HG02870 (cell line): ENCODE data around the gene ALPI.
"Not testable (repeated sequence)": the region's sequence is repeated elsewhere in the genome, so short reads cannot be mapped to it uniquely, and the experiment has no call there.

Source experiments
- ATAC-seq: cut with Tn5 transposase; IDR thresholded peaks from one replicate; pipeline ENCODE4 v1.9.1; 2021; ENCODE audit warnings: mild to moderate bottlenecking, moderate library complexity; ENCODE audit not compliant: unreplicated experiment

The ALPI gene

GRCh38 chr2:232455426-232456255 lies at the start of gene ALPI:
TSS of gene ALPI (plus strand) at chr2:232456153. CDS start at chr2:232456200, 47 bp downstream.
- ATAC-seq: no peak

- ATAC-seq: no peak
Measured at GRCh38 chr2:232406556-232407310, 49.2 kb upstream of the ALPI start, which contains the start of gene ALPG. TSS of gene ALPG (plus strand) at chr2:232406844. CDS start at chr2:232406895, 51 bp downstream.

GRCh38 chr2:232407428-232408150 lies 48.4 kb upstream of the ALPI start:
- ATAC-seq: not testable (repeated sequence)

- not testable (repeated sequence) for ATAC-seq
Measured at GRCh38 chr2:232408269-232408668, 47.7 kb upstream of the ALPI start.

GRCh38 chr2:232409617-232410016 lies 46.3 kb upstream of the ALPI start:
- not testable (repeated sequence) for ATAC-seq

- ATAC-seq: no peak
Measured at GRCh38 chr2:232410238-232410900, 45.6 kb upstream of the ALPI start.

GRCh38 chr2:232411901-232412629 lies 43.9 kb upstream of the ALPI start:
- no peak for ATAC-seq

- ATAC-seq: no peak
Measured at GRCh38 chr2:232412986-232413385, 43.0 kb upstream of the ALPI start.

- ATAC-seq: no peak
Measured at GRCh38 chr2:232415138-232415690, 40.7 kb upstream of the ALPI start.

GRCh38 chr2:232415736-232416520 lies 40.0 kb upstream of the ALPI start:
- no peak for ATAC-seq

- ATAC-seq: no peak
Measured at GRCh38 chr2:232416521-232417470, 39.2 kb upstream of the ALPI start.

- no peak for ATAC-seq
Measured at GRCh38 chr2:232417489-232417888, 38.5 kb upstream of the ALPI start.

- ATAC-seq: no peak
Measured at GRCh38 chr2:232418056-232418455, 37.9 kb upstream of the ALPI start.

- no peak for ATAC-seq
Measured at GRCh38 chr2:232418466-232419244, 37.3 kb upstream of the ALPI start.

GRCh38 chr2:232419245-232420072 lies 36.5 kb upstream of the ALPI start:
- no peak for ATAC-seq

- no peak for ATAC-seq
Measured at GRCh38 chr2:232420073-232420454, 35.9 kb upstream of the ALPI start.
